GM12801 (cell line): Measurements from ENCODE around the gene GALNT9.

Experiments
- TF ChIP-seq, protein P1 (sequence below): IDR thresholded peaks from one replicate; pipeline ENCODE4 v1.5.1; 2011; ENCODE audit warnings: control low read depth; ENCODE audit not compliant: insufficient read length; ENCODE audit errors: extremely low read depth

GALNT9 gene

DNA sequence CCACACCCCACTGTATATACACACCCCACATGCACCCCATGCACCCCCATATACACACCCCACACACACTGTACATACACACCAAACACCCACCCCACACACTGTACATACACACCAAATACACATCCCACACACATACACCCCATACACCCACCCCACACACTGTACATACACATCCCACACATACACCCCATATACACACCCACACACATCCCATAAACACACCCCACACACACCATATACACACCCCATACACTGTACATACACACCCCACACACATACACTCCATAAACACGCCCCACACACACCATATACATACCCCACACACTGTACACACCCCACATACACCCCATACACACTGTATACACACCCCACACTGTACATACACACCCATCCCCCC is 102.8 kb downstream of the GALNT9 start:
- TF ChIP-seq, protein P1, sequence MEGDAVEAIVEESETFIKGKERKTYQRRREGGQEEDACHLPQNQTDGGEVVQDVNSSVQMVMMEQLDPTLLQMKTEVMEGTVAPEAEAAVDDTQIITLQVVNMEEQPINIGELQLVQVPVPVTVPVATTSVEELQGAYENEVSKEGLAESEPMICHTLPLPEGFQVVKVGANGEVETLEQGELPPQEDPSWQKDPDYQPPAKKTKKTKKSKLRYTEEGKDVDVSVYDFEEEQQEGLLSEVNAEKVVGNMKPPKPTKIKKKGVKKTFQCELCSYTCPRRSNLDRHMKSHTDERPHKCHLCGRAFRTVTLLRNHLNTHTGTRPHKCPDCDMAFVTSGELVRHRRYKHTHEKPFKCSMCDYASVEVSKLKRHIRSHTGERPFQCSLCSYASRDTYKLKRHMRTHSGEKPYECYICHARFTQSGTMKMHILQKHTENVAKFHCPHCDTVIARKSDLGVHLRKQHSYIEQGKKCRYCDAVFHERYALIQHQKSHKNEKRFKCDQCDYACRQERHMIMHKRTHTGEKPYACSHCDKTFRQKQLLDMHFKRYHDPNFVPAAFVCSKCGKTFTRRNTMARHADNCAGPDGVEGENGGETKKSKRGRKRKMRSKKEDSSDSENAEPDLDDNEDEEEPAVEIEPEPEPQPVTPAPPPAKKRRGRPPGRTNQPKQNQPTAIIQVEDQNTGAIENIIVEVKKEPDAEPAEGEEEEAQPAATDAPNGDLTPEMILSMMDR, result no peak

DNA sequence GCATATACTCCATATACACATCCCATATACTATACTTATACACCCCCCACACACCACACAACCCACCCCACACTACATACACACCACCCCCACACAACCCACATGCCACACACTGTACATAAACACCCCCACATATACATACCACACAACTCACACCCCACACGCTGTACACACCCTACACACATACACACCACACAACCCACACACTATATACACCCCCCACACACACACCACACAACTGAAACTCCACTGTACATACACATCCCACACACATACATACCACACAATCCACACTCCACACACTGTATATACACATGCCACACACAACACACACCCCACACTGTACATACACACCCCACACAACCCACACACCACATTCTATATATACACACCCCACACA is 104.2 kb downstream of the GALNT9 start:
- TF ChIP-seq, protein P1, result no peak

DNA sequence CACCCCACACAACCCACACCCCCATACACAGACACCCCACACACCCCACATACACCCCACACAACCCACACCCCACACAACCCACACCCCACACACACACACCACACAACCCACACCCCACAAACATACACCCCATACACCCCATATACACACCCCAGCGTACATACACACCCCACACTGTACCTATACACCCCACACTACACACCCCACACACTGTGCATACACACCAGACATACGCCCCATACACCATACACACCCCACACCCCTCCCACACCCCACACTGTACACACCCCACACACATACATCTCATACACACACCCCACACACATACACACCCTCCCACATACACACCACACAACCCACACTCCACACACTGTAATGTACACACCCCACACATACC is 104.9 kb downstream of the GALNT9 start:
- TF ChIP-seq, protein P1, result no peak

DNA sequence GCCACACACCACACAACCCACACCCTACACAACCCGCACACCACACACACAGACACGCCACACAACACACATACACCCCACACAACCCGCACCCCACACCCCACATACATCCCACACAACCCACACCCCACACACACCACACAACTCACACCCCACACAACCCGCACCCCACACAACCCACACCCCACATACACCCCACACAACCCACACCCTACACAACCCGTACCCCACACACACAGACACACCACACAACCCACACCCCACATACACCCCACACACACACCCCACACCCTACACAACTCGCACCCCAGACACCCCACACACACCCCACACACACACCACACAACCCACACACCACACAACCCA is 106.6 kb downstream of the GALNT9 start:
- TF ChIP-seq, protein P1, result no peak

DNA sequence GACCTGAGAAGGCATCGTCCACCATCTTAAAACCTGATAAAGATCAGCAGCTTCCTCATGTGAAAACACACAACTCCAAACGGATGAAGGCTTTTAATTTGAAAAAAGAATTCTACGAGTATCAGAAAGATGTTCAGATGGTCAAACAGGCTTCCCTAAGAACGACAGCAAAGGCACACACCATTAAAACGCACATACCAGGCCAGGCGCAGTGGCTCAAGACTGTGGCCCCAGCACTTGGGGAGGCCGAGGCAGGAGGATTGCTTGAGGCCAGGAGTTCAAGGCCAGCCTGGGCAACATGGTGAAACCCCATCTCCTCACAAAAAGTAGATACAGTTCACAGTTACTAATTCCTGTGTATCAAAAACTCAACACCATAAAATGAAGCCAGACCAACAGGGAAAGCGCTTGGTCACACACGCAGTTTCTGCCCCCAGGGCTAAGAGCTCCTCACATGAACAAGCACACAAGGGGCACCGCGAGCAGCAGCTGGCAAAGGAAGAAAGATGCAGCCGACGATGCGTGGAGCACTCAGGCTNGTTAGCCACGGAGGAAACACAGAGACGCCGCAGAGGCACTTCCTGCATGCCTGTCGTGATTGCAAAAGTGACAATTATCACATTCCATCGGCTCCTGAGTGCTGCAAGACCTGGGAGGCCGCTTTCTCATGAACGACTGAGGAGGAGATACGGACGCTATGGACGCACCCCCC is 107.1 kb downstream of the GALNT9 start:
- TF ChIP-seq, protein P1, result no peak

DNA sequence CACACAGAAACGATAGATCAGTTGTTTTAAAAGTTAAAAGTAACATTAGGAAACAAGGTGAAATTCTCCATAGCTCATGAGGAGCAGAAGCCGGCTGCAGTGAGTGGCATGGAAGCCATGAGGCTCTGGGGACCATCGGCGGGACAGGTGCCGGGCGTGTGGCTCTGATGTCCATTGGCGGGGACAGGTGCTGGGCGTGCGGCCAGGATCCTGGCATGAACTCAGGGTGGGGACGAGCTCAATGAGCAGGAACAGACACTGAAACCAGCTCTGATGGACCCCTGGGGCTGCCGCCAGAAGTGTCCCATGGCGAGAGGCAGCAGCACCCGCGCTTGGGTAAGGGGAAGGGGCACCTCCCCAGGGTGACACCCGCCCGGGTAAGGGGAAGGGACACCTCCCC is 110.1 kb downstream of the GALNT9 start:
- TF ChIP-seq, protein P1, result no peak

DNA sequence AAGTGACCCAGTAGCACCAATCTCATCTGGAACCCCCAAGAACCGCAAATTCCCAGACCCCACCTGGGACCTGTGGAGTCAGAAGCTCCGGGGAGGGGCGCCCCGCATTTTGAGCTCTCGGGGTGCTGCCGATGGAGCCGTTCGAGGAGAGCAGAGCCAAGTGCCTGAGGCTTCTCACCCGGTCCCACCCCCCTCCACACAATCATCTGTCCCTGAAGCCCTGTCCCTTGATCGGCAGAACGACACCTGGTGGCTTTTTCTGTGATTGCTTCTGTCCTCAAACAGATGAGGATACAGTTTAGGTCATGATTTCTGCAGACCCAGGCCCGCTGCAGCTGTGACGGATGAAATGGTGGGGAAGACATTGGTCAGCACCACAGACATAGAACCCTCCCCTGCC is 110.5 kb downstream of the GALNT9 start:
- TF ChIP-seq, protein P1, result no peak
